Gastrocnemius medialis (tissue), 4 donors: Measurements from ENCODE around the gene TMEM130. TPM values are rescaled to one million over a fixed set of nuclear protein-coding genes. Genes with fewer than 3 reads are reported as not detected.

Experiments
- ATAC-seq, 2 donors: fragments of 150-250 bp; one replicate each; pipeline ENCODE4 v1.9.1; 2016
- DNase-seq, 2 donors: peaks; one replicate each; pipeline ENCODE4 v3.0.0-alpha.2; 2019
- H3K27ac ChIP-seq, 4 donors: fragments of 200-600 bp; sonication (generic); 1 replicate in 1 of 4; 2 replicates in 3 of 4; pipeline ENCODE4 v1.5.1; 2016 to 2018; ENCODE audit warnings: mild to moderate bottlenecking in 2 of 4, moderate library complexity in 1 of 4
- H3K27me3 ChIP-seq, 3 donors: fragments of 200-600 bp; sonication (generic) in 2 of 3; 1 replicate in 1 of 3; 2 replicates in 2 of 3; pipeline versions ENCODE4 v1.5.1 to v1.6.0; 2016 to 2019; ENCODE audit warnings: mild to moderate bottlenecking in 1 of 3, moderate library complexity in 1 of 3
- H3K36me3 ChIP-seq, 2 donors: fragments of 200-600 bp; sonication (generic) in 1 of 2; one replicate each; pipeline ENCODE4 v1.5.1; 2017 to 2018
- H3K4me1 ChIP-seq, 2 donors: fragments of 200-600 bp; sonication (generic) in 1 of 2; one replicate each; pipeline ENCODE4 v1.5.1; 2016 to 2017; ENCODE audit warnings: mild to moderate bottlenecking in 2 of 2
- H3K4me3 ChIP-seq, 4 donors: fragments of 200-600 bp; sonication (generic) in 3 of 4; 1 replicate in 1 of 4; 2 replicates in 3 of 4; pipeline ENCODE4 v1.5.1; 2016 to 2019; ENCODE audit warnings: mild to moderate bottlenecking in 2 of 4
- H3K9me3 ChIP-seq, 3 donors: fragments of 200-600 bp; sonication (generic) in 2 of 3; 1 replicate in 1 of 3; 2 replicates in 2 of 3; pipeline ENCODE4 v1.5.1; 2016 to 2019
- POLR2A ChIP-seq, 2 donors: fragments of 450-650 bp; IDR thresholded peaks; one replicate each; pipeline ENCODE4 v1.6.1; 2017; ENCODE audit warnings: antibody characterized with exemption in 2 of 2, mild to moderate bottlenecking in 2 of 2, moderate library complexity in 2 of 2
- in situ Hi-C, 4 donors: fragments of 200-750 bp; cut with MboI; loops; one replicate each; pipeline versions ENCODE4 v1.15.0 to v1.8.0; 2017; ENCODE audit warnings: low sequenced_read_pairs in 4 of 4
- intact Hi-C: fragments of 100-400 bp; cut with DNase I; formaldehyde crosslinking; loops from one replicate; pipeline ENCODE4 v1.15.1; 2023; ENCODE audit warnings: low total_unique reads
- total RNA-seq, 4 donors: library from RNA; depleted of rRNA; stranded (reverse); fragments of >200 nt; gene quantifications; one replicate each; pipeline versions ENCODE4 v1.1.0 to v1.2.3, GENCODE V29; 2016
- TF ChIP-seq, protein P1 (sequence below), 5 experiments: fragments of 450-650 bp in 3 of 5; fragments of 200-600 bp in 2 of 5; sonication (generic) in 2 of 5; IDR thresholded peaks in 4 of 5; conservative IDR thresholded peaks in 1 of 5; 1 replicate in 4 of 5; 2 replicates in 1 of 5; pipeline ENCODE4 v1.5.1; 2016 to 2019; ENCODE audit warnings: antibody characterized with exemption in 5 of 5, mild to moderate bottlenecking in 3 of 5, moderate library complexity in 3 of 5

Gene TMEM130
- total RNA-seq, 4 donors from 2014 or later, result not detected

DNA sequence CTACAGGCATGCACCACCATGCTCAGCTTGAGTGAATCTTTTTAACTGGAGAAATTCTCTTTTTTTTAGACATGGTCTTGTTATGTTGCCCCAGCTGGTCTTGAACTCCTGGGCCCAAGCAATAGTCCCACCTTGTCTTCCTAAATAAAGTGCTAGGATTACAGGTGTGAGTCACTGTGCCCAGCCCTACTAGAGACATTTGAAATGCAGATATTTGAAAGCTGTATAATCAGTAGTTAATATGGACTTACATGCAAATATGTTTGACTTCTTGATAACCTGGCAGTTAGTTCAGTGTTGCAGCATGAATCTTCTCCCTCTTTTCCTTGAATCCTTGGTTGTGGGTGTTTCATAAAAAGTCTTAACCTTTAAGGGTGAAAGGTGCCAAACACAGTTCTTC, 17.2 kb upstream of the TMEM130 start:
- no peak for ATAC-seq
- intact Hi-C loops, result no loop called here
- TF ChIP-seq POLR2A (IDR thresholded peaks at IDR 0.05), result no peak
- in situ Hi-C loops, result no loop called here
- DNase-seq, result no peak
- Histone ChIP-seq H3K27me3 (no peaks in the 10 kb centered on the region), H3K9me3 (no peaks in the 10 kb centered on the region), H3K27ac (no peak overlapping the region), H3K36me3 (peaks cover 0 to 63% of the 10 kb centered on the region in 2 donors), H3K4me3 (no peak overlapping the region), H3K4me1 (no peaks in the 10 kb centered on the region)

DNA sequence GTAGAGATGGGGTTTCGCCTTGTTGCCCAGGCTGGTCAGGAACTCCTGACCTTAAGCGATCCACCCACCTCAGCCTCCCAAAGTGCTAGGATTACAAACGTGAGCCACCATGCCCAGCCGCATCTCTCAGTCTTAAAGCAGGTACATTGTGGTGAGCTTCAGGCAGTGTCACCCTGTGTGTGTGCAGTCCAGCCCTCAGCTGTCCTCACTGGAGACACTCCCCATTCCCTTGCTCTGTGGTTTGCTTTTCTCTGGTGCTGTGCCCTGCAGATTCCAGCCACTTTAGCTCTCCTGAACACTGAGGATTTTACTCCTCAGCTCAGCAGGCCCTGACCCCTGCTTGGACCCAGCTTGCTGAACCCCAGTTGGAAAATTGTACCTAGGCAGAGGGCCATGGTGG, 14.6 kb upstream of the TMEM130 start:
- peaks cover 10 to 13% of the 10 kb centered on the region in 2 donors for H3K4me1 ChIP-seq
- no peak overlapping the region for H3K27ac ChIP-seq
- no peak for ATAC-seq
- TF ChIP-seq, protein P1, sequence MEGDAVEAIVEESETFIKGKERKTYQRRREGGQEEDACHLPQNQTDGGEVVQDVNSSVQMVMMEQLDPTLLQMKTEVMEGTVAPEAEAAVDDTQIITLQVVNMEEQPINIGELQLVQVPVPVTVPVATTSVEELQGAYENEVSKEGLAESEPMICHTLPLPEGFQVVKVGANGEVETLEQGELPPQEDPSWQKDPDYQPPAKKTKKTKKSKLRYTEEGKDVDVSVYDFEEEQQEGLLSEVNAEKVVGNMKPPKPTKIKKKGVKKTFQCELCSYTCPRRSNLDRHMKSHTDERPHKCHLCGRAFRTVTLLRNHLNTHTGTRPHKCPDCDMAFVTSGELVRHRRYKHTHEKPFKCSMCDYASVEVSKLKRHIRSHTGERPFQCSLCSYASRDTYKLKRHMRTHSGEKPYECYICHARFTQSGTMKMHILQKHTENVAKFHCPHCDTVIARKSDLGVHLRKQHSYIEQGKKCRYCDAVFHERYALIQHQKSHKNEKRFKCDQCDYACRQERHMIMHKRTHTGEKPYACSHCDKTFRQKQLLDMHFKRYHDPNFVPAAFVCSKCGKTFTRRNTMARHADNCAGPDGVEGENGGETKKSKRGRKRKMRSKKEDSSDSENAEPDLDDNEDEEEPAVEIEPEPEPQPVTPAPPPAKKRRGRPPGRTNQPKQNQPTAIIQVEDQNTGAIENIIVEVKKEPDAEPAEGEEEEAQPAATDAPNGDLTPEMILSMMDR (IDR thresholded peaks at IDR 0.05 in 4 of 5, conservative IDR thresholded peaks at IDR 0.05 in 1 of 5), result no peak
- no peak for TF ChIP-seq POLR2A (IDR thresholded peaks at IDR 0.05)
- in situ Hi-C loops (no loop called here), intact Hi-C loops (no loop called here)
- H3K27me3 ChIP-seq, result no peaks in the 10 kb centered on the region
- H3K4me3 ChIP-seq, result no peak overlapping the region
- H3K36me3 ChIP-seq, result peaks cover 0 to 55% of the 10 kb centered on the region in 2 donors
- H3K9me3 ChIP-seq, result no peaks in the 10 kb centered on the region
- no peak for DNase-seq

DNA sequence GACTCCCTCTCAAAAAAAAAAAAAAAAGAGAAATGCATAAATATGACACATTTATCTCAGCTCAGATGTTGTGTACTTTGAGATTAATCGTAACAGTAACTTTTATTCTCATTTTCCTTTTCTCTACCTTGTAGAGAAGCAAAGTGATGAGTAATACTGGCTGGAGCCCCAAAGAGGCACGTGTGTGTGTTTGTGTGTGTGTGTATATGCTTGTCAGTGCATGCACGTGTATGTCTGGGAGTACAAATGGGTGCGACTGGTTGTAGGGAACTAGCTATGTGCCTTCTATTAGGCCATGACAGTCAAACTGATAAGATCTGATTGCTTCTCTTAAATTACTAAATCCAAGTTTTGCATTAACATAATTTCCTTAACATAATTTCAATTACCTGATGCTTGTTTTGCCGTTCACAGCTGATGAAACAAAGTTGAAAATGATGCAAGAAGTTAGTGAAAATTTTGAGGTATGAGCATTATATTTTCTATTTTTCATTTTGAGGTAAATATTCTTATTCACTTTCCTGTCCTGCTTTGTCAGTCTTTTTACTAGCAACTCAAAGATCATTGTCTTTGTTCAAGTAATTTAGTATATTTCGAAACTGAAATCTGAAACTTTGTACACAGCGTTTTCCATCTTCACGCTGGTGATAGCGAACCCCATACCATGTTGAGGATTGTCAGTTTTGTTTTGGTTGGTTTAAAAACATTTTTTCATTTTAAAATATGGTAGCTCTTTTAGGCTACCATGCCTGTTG, 11.9 kb upstream of the TMEM130 start:
- no peak overlapping the region for H3K4me3 ChIP-seq
- H3K27me3 ChIP-seq, result no peaks in the 10 kb centered on the region
- TF ChIP-seq, protein P1 (IDR thresholded peaks at IDR 0.05 in 4 of 5, conservative IDR thresholded peaks at IDR 0.05 in 1 of 5), result no peak
- TF ChIP-seq POLR2A (IDR thresholded peaks at IDR 0.05), result no peak
- H3K27ac ChIP-seq, result no peak overlapping the region
- no peaks in the 10 kb centered on the region for H3K9me3 ChIP-seq
- peaks cover 0 to 39% of the 10 kb centered on the region in 2 donors for H3K36me3 ChIP-seq
- ATAC-seq, result no peak
- in situ Hi-C loops (no loop called here), intact Hi-C loops (no loop called here)
- DNase-seq, result no peak
- peaks cover 13 to 16% of the 10 kb centered on the region in 2 donors for H3K4me1 ChIP-seq

DNA sequence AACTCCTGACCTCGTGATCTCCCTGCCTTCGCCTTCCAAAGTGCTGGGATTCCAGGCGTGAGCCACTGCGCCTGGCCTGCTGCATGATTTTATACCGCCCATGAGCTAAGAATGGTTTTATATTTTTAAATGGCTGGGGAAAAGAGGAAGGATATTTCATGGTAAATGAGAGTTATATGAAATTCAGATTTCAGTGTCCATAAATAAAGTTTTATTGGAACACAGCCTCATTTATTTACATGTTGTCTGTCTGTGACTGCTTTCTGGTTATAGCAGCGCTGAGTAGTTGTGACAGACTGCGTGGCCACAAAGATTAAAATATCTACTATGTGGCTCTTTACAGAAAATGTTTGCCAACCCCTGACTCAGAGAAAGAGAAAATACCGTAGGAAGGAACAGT, 10.7 kb upstream of the TMEM130 start:
- no peak for TF ChIP-seq POLR2A (IDR thresholded peaks at IDR 0.05)
- TF ChIP-seq, protein P1 (IDR thresholded peaks at IDR 0.05 in 4 of 5, conservative IDR thresholded peaks at IDR 0.05 in 1 of 5), result no peak
- in situ Hi-C loops (no loop called here), intact Hi-C loops (no loop called here)
- no peak for DNase-seq
- Histone ChIP-seq H3K9me3 (no peaks in the 10 kb centered on the region), H3K4me3 (peak overlapping the region in 2 of 4 donors; percentile 92 to 98), H3K36me3 (peaks cover 0 to 34% of the 10 kb centered on the region in 2 donors), H3K27me3 (no peaks in the 10 kb centered on the region), H3K4me1 (peaks cover 13 to 16% of the 10 kb centered on the region in 2 donors), H3K27ac (peak overlapping the region; percentile 88 to 98 (median 97))
- ATAC-seq, result no peak

DNA sequence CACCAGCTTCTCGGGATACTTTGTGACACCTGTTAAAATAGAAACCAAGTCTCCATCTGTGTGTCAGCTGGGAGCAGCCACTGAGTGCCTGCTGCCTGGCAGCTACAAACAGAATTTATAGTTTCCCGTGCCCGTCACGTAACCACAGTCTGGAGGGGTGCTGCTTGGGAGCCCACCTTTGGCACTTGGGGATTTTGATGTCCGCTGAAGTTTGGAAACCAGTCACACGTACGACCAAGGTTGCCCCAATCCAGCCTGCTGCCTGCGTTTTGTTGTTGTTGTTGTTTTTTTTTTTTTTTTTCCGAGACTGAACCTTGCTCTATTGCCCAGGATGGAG, 10.1 kb upstream of the TMEM130 start:
- Histone ChIP-seq H3K4me1 (peaks cover 13 to 16% of the 10 kb centered on the region in 2 donors), H3K4me3 (peak overlapping the region; percentile 91 to 98 (median 92)), H3K36me3 (peaks cover 0 to 33% of the 10 kb centered on the region in 2 donors), H3K9me3 (no peaks in the 10 kb centered on the region), H3K27me3 (no peaks in the 10 kb centered on the region), H3K27ac (peak overlapping the region; percentile 88 to 98 (median 97))
- DNase-seq (no peak), ATAC-seq (no peak)
- intact Hi-C loops (loop anchor here (10.0 kb wide), 1 partner anchor 595 kb away; the partner anchor contains the start of gene BRI3), in situ Hi-C loops (no loop called here)
- TF ChIP-seq, protein P1 (IDR thresholded peaks at IDR 0.05 in 4 of 5, conservative IDR thresholded peaks at IDR 0.05 in 1 of 5), result no peak
- peak in 1 of 2 donors; percentile 18 for TF ChIP-seq POLR2A (IDR thresholded peaks at IDR 0.05)
